OCI-LY1 (cell line): ENCODE measurements around the gene ZBTB7A.

Source experiments
- H2AFZ ChIP-seq: fragments of 200-600 bp; sonication (generic), shearing (Covaris generic); 2 replicates; pipeline ENCODE4 v1.6.0; 2014; ENCODE audit warnings: antibody characterized with exemption, mild to moderate bottlenecking, low read length
- H3F3A ChIP-seq: fragments of 200-600 bp; sonication (generic), shearing (Covaris generic); 2 replicates; pipeline ENCODE4 v1.6.0; 2014; ENCODE audit warnings: mild to moderate bottlenecking, antibody characterized with exemption, low read length, moderate library complexity; ENCODE audit not compliant: insufficient read depth
- H3K27ac ChIP-seq: fragments of 200-600 bp; sonication (generic); 2 replicates; pipeline ENCODE4 v1.5.1; 2014; ENCODE audit warnings: low read length, mixed run types, mild to moderate bottlenecking, low read depth; ENCODE audit not compliant: poor library complexity, severe bottlenecking
- H3K27me3 ChIP-seq: fragments of 200-600 bp; sonication (generic); 2 replicates; pipeline ENCODE4 v1.6.0; 2014; ENCODE audit warnings: antibody characterized with exemption, mild to moderate bottlenecking, low read length, moderate library complexity; ENCODE audit not compliant: insufficient read depth
- H3K36me3 ChIP-seq: fragments of 200-600 bp; sonication (generic); 2 replicates; pipeline ENCODE4 v1.6.1; 2014; ENCODE audit warnings: mild to moderate bottlenecking, antibody characterized with exemption, low read length, moderate library complexity, mixed read lengths; ENCODE audit not compliant: insufficient read depth
- H3K4me1 ChIP-seq: fragments of 200-600 bp; sonication (generic); 2 replicates; pipeline ENCODE4 v1.5.1; 2014; ENCODE audit warnings: mild to moderate bottlenecking, low read length, moderate library complexity; ENCODE audit not compliant: insufficient read depth, severe bottlenecking
- H3K4me2 ChIP-seq: fragments of 200-600 bp; sonication (generic), shearing (Covaris generic); 2 replicates; pipeline ENCODE4 v1.6.1; 2014; ENCODE audit warnings: low read length
- H3K4me3 ChIP-seq: fragments of 200-600 bp; sonication (generic); 2 replicates; pipeline ENCODE4 v1.5.1; 2014; ENCODE audit warnings: low read length, low read depth, mild to moderate bottlenecking, mixed read lengths; ENCODE audit not compliant: poor library complexity, severe bottlenecking
- H3K79me2 ChIP-seq: fragments of 200-600 bp; shearing (Covaris generic); 2 replicates; pipeline ENCODE4 v1.6.1; 2016; ENCODE audit warnings: mixed run types, low read length, mixed read lengths; ENCODE audit not compliant: insufficient read depth
- H3K9ac ChIP-seq: fragments of 200-600 bp; sonication (generic), shearing (Covaris generic); 2 replicates; pipeline ENCODE4 v1.6.1; 2014; ENCODE audit warnings: mild to moderate bottlenecking, low read length, mixed read lengths
- H3K9me2 ChIP-seq: fragments of 200-600 bp; sonication (generic), shearing (Covaris generic); 2 replicates; pipeline ENCODE4 v1.6.1; 2014; ENCODE audit warnings: low read depth, mild to moderate bottlenecking, low read length, mixed read lengths
- H3K9me3 ChIP-seq: fragments of 200-600 bp; shearing (Covaris generic); 2 replicates; pipeline ENCODE4 v1.6.1; 2014; ENCODE audit warnings: low read length, mixed read lengths
- H4K20me1 ChIP-seq: fragments of 200-600 bp; sonication (generic), shearing (Covaris generic); 2 replicates; pipeline ENCODE4 v1.6.0; 2016; ENCODE audit warnings: mild to moderate bottlenecking, low read length; ENCODE audit not compliant: insufficient read depth
- CTCF ChIP-seq: fragments of 200-600 bp; sonication (generic), shearing (Covaris generic); IDR thresholded peaks from 2 replicates; pipeline ENCODE4 v1.5.1; 2017; ENCODE audit warnings: mild to moderate bottlenecking, antibody characterized with exemption, low read length, moderate library complexity, mixed read lengths
- EZH2 ChIP-seq: fragments of 200-600 bp; sonication (generic), shearing (Covaris generic); IDR thresholded peaks from 2 replicates; pipeline ENCODE4 v1.8.0; 2017; ENCODE audit warnings: borderline replicate concordance, mixed run types, mild to moderate bottlenecking, antibody characterized with exemption, low read length, moderate library complexity, mixed read lengths

Gene ZBTB7A

GRCh38 chr19:4063369-4064148 lies 3.1 kb downstream of the ZBTB7A start:
- Histone ChIP-seq H3K36me3 (peaks cover 19% of the 10 kb centered on the region), H3K27me3 (no peaks in the 10 kb centered on the region), H2AFZ (no peak overlapping the region), H3K9ac (peak overlapping the region; percentile 90), H3K4me1 (peaks cover 65% of the 10 kb centered on the region), H3K9me3 (no peaks in the 10 kb centered on the region), H3K9me2 (no peaks in the 10 kb centered on the region), H3K4me2 (peak overlapping the region; percentile 89), H3F3A (no peaks in the 10 kb centered on the region), H3K79me2 (peaks cover 62% of the 10 kb centered on the region), H4K20me1 (no peaks in the 10 kb centered on the region), H3K4me3 (peak overlapping the region; percentile 95), H3K27ac (peak overlapping the region; percentile 76)
- TF ChIP-seq EZH2 (no peak), CTCF (peak; percentile 34)

GRCh38 chr19:4062419-4063368 lies 4.0 kb downstream of the ZBTB7A start:
- Histone ChIP-seq H3K4me1 (peaks cover 57% of the 10 kb centered on the region), H3K27ac (peak overlapping the region; percentile 76), H2AFZ (no peak overlapping the region), H3K9ac (peak overlapping the region; percentile 90), H4K20me1 (no peaks in the 10 kb centered on the region), H3K9me3 (no peaks in the 10 kb centered on the region), H3K36me3 (peaks cover 19% of the 10 kb centered on the region), H3K9me2 (no peaks in the 10 kb centered on the region), H3K79me2 (peaks cover 71% of the 10 kb centered on the region), H3K4me2 (peak overlapping the region; percentile 89), H3F3A (no peaks in the 10 kb centered on the region), H3K4me3 (peak overlapping the region; percentile 95), H3K27me3 (no peaks in the 10 kb centered on the region)
- TF ChIP-seq CTCF (no peak), EZH2 (no peak)

DNA sequence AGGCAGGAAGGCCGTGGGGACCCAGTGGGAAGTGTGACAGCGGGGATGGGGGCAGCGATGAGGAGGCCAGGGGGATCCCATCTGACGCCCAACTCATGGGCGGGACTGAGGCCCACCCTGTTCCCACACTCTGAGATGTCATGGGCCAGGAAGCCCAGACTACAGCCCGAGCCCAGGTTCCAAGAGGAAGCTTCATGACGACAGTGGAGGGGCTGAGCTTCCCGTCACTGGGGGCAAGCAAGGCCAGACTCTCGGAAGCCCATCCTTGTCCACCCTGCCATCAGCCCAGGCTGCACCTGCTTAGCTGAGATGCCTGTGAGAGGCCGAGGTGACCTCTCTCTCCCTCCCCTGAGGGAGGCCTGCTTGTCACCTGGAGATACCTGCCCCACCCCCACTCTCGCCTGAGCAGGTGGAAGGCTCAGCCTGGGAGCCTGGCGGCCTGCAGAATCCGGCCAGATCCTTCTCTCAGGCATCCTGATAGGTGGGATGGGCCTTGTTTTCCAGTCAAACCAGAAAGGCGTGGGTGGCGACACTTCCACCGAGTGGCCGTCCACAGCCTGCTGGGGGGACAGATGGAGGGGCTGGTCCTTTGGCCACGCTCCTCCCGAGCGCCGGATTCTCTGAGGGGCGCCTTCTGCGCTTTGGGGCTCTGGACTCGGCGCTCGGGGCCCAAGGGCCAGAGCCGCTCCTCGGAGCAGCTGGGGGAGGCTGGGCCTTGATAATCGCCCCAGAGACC lies 4.8 kb downstream of the ZBTB7A start:
- peak overlapping the region; percentile 36; the same call in 1 of the 2 replicates for H3K9ac ChIP-seq
- H3K27me3 ChIP-seq: no peaks in the 10 kb centered on the region
- H3F3A ChIP-seq: no peaks in the 10 kb centered on the region
- H3K36me3 ChIP-seq: peaks cover 19% of the 10 kb centered on the region
- peaks cover 54% of the 10 kb centered on the region for H3K4me1 ChIP-seq
- peak overlapping the region; percentile 95 for H3K4me3 ChIP-seq
- no peak overlapping the region for H2AFZ ChIP-seq
- H3K9me2 ChIP-seq: no peaks in the 10 kb centered on the region
- no peaks in the 10 kb centered on the region for H3K9me3 ChIP-seq
- peak overlapping the region; percentile 89 for H3K4me2 ChIP-seq
- peaks cover 76% of the 10 kb centered on the region for H3K79me2 ChIP-seq
- no peaks in the 10 kb centered on the region for H4K20me1 ChIP-seq
- TF ChIP-seq CTCF: no peak
- no peak for TF ChIP-seq EZH2
- H3K27ac ChIP-seq: peak overlapping the region; percentile 76
